Epithelial cell of esophagus (primary cell): ENCODE measurements around the gene UQCR10.
A peak's percentile ranks its signal among the peaks of the same experiment; 100 is the strongest.

Experiments used
- DNase-seq: peaks from one replicate; pipeline ENCODE4 v3.0.0; 2010; ENCODE audit warnings: low read depth
- H3K4me3 ChIP-seq: 2 replicates; pipeline ENCODE4 v1.5.1; 2011; ENCODE audit warnings: mild to moderate bottlenecking, low read length, control low read depth
- CTCF ChIP-seq: IDR thresholded peaks from 2 replicates; pipeline ENCODE4 v1.5.1; 2011; ENCODE audit warnings: low read depth, mild to moderate bottlenecking, low read length, control low read depth, inconsistent platforms; ENCODE audit not compliant: insufficient read depth; ENCODE audit errors: missing control alignments

Gene UQCR10

GRCh38 chr22:29806196-29806595 is 39.0 kb downstream of the UQCR10 start:
- DNase-seq, result no peak
- H3K4me3 ChIP-seq, result no peak overlapping the region
- TF ChIP-seq CTCF, result no peak

DNA sequence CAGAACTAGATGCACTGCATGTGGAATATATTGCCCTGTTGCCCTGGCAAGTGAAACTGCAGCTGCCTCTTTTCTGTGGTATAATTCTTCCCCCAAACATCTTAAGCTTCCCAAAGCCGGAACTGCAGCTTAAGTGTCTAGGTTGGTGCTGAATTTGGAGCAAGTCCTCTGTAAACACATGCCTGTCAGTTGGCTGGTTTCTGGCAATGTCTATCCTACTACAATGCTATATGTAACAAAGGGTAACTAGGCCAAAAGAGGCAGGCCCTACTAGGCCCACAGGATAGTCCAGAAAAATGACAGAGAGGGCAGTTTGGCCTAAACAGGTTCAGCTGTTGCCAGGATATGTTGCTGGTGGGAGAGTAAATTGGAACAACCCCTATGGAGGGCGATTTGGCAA is 43.0 kb downstream of the UQCR10 start:
- DNase-seq, result no peak
- no peak overlapping the region for H3K4me3 ChIP-seq
- TF ChIP-seq CTCF, result no peak

DNA sequence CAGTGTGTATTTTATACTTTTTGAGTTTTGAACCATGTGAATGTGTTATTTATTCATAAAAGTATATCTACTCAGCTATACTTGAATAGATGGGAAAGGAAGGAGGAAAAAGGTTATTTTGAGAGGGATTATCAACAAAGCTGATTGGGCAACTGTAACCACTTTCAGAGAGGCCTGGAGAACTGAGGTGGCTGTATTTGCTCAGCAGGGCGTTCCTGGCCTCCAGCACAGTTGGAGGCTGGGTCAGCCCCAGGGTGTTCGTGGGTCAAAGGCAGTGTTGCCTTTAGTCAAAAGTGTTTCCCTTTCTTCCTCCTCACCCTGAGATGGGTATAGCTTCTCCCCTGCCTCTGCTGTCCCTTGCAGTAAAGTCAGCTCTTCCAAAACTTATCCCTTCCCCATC is 44.2 kb downstream of the UQCR10 start:
- no peak overlapping the region for H3K4me3 ChIP-seq
- TF ChIP-seq CTCF, result no peak
- DNase-seq, result no peak

DNA sequence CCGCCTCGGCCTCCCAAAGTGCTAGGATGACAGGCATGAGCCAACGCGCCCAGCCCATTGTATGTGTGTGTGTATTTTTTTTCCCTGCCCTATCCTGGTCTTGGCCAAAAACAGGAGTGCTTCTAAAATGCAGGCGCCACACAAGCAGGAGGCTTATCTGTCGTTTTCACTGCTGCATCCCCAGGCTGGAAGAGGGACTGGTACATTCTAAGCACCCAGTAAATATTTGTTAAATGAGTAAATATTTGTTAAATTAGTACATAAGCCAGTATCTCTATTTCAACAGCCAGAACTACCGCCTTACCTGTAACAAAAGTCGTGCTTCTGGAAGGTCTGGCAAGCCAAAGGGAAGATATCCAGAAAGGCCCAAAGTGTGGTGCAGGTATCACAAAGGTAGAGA is 46.0 kb downstream of the UQCR10 start:
- no peak for TF ChIP-seq CTCF
- H3K4me3 ChIP-seq, result no peak overlapping the region

GRCh38 chr22:29813563-29813962 is 46.4 kb downstream of the UQCR10 start:
- TF ChIP-seq CTCF, result no peak
- no peak overlapping the region for H3K4me3 ChIP-seq
- DNase-seq, result no peak

More for the DNA sequence above, 46.0 kb downstream of the UQCR10 start:
- DNase-seq, result no peak

DNA sequence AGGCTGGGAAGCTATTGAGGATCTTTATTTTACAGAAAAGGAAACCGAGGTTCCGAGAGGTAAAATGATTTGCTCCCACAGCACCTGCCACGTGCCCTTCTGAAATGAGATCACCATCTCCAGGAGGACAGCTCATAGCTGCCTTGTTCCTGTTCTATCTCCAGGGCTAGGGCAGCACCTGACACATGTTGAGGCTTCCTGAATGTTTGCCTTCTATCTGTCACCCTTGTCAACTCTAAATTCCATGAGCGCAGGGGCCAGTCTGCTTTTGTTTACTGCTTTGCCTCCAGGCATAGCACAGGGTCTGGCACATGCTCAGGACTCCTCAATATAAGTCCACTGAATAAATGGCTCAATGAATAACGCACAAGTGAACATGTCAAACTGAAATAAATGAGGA is 46.8 kb downstream of the UQCR10 start:
- no peak for TF ChIP-seq CTCF
- H3K4me3 ChIP-seq, result no peak overlapping the region
- peak; percentile 60 for DNase-seq

DNA sequence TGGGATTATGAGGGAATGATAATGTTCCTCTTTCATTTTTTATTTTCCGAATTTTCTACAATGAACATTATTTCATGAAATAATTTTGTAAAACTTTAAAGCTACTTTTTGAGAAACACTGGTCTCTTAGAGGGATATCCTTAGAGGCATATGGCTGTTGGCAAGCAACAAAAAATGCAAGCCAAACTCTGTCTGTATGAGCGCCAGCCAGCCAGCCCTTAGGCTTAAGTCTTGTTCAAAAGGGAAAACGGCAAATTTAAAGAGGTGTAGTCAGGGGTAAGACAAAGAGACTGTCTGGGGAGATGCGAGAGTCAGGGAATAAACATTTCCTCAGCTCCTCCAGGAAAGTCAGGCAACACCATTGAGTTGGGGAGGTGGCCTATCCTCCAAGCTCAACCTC is 48.4 kb downstream of the UQCR10 start:
- no peak for TF ChIP-seq CTCF
- no peak overlapping the region for H3K4me3 ChIP-seq

More for the DNA sequence above, 48.4 kb downstream of the UQCR10 start:
- DNase-seq, result no peak
